Activated T-helper 2 cell treated with anti-CD3 and anti-CD28 coated beads, Interferon-gamma antibody, Interleukin-2, Interleukin-4, amounts not matched to agents 10 μg/mL and 5 μg/mL and 100 μg/mL, durations not matched to agents 14 hours and 24 hours and 36 hours (primary cell): ENCODE results near the gene AK4. TPM values are rescaled to one million over a fixed set of nuclear protein-coding genes. Genes with fewer than 3 reads are reported as not detected.
A peak's percentile ranks its signal among the peaks of the same experiment; 100 is the strongest.

Source experiments
- DNase-seq: peaks from one replicate; pipeline ENCODE4 v3.0.0; 2021; ENCODE audit warnings: low spot score
- H3K27ac Mint-ChIP-seq: one replicate; pipeline ENCODE4 v1.8.0; 2021; ENCODE audit warnings: mixed read lengths
- H3K27me3 Mint-ChIP-seq: one replicate; pipeline ENCODE4 v1.8.0; 2021; ENCODE audit warnings: low read depth, mixed read lengths
- H3K36me3 Mint-ChIP-seq: one replicate; pipeline ENCODE4 v1.8.0; 2021; ENCODE audit warnings: low read depth, mixed read lengths
- H3K4me1 Mint-ChIP-seq: one replicate; pipeline ENCODE4 v1.8.0; 2021; ENCODE audit warnings: low read depth, mixed read lengths
- H3K4me3 Mint-ChIP-seq: one replicate; pipeline ENCODE4 v1.8.0; 2021; ENCODE audit warnings: low read depth, mild to moderate bottlenecking, moderate library complexity, mixed read lengths
- H3K9me3 Mint-ChIP-seq: one replicate; pipeline ENCODE4 v1.8.0; 2021; ENCODE audit warnings: mixed read lengths
- intact Hi-C: fragments of 100-400 bp; cut with micrococcal nuclease; formaldehyde crosslinking; loops from one replicate; pipeline ENCODE4 v1.15.1; 2023
- total RNA-seq: library from RNA; stranded (reverse); gene quantifications from 2 replicates; pipeline ENCODE4 v1.2.3, GENCODE V29; 2022

AK4 gene
- total RNA-seq, 1 donor from 2014 or later: 109 TPM

- H3K9me3 Mint-ChIP-seq: no peaks in the 10 kb centered on the region
- DNase-seq: no peak
- intact Hi-C loops: loop anchor here (1.0 to 5.0 kb wide), 2 partner anchors 105 to 168 kb away; partner anchors contain the start of genes LEPR and LEPROT
- peaks cover 12% of the 10 kb centered on the region for H3K4me1 Mint-ChIP-seq
- peak overlapping the region; percentile 61 for H3K27ac Mint-ChIP-seq
- H3K27me3 Mint-ChIP-seq: peaks cover 39% of the 10 kb centered on the region
- no peaks in the 10 kb centered on the region for H3K36me3 Mint-ChIP-seq
- peak overlapping the region; percentile 85 for H3K4me3 Mint-ChIP-seq
Measured at GRCh38 chr1:65253800-65254319, 105.9 kb downstream of the AK4 start.

- no peak overlapping the region for H3K27ac Mint-ChIP-seq
- H3K4me3 Mint-ChIP-seq: peak overlapping the region; percentile 85
- intact Hi-C loops: loop anchor here (1.0 to 5.0 kb wide), 2 partner anchors 105 to 168 kb away; partner anchors contain the start of genes LEPR and LEPROT
- no peaks in the 10 kb centered on the region for H3K9me3 Mint-ChIP-seq
- no peaks in the 10 kb centered on the region for H3K36me3 Mint-ChIP-seq
- peak; percentile 80 for DNase-seq
- peaks cover 12% of the 10 kb centered on the region for H3K4me1 Mint-ChIP-seq
- H3K27me3 Mint-ChIP-seq: peaks cover 39% of the 10 kb centered on the region
Measured at GRCh38 chr1:65254320-65255034, 106.5 kb downstream of the AK4 start.

- intact Hi-C loops: no loop called here
- Mint-ChIP-seq H3K4me3 (peak overlapping the region; percentile 83), H3K9me3 (no peaks in the 10 kb centered on the region), H3K4me1 (peaks cover 15% of the 10 kb centered on the region), H3K27ac (no peak overlapping the region), H3K36me3 (no peaks in the 10 kb centered on the region), H3K27me3 (peaks cover 39% of the 10 kb centered on the region)
- no peak for DNase-seq
Measured at GRCh38 chr1:65255035-65255655, 107.1 kb downstream of the AK4 start.

GRCh38 chr1:65255656-65256050, 107.7 kb downstream of the AK4 start:
- no peak for DNase-seq
- Mint-ChIP-seq H3K4me1 (peaks cover 20% of the 10 kb centered on the region), H3K4me3 (peak overlapping the region; percentile 23), H3K9me3 (no peaks in the 10 kb centered on the region), H3K36me3 (no peaks in the 10 kb centered on the region), H3K27me3 (peaks cover 39% of the 10 kb centered on the region), H3K27ac (no peak overlapping the region)
- intact Hi-C loops: no loop called here

- peaks cover 32% of the 10 kb centered on the region for H3K27me3 Mint-ChIP-seq
- H3K4me3 Mint-ChIP-seq: no peak overlapping the region
- no peaks in the 10 kb centered on the region for H3K36me3 Mint-ChIP-seq
- DNase-seq: no peak
- no peak overlapping the region for H3K27ac Mint-ChIP-seq
- peaks cover 26% of the 10 kb centered on the region for H3K4me1 Mint-ChIP-seq
- H3K9me3 Mint-ChIP-seq: no peaks in the 10 kb centered on the region
- intact Hi-C loops: no loop called here
Measured at GRCh38 chr1:65256860-65257708, 109.1 kb downstream of the AK4 start.

- DNase-seq: no peak
- Mint-ChIP-seq H3K27ac (no peak overlapping the region), H3K27me3 (peaks cover 29% of the 10 kb centered on the region), H3K36me3 (no peaks in the 10 kb centered on the region), H3K4me3 (no peak overlapping the region), H3K4me1 (peaks cover 26% of the 10 kb centered on the region), H3K9me3 (no peaks in the 10 kb centered on the region)
- intact Hi-C loops: no loop called here
Measured at GRCh38 chr1:65258106-65258505, 110.1 kb downstream of the AK4 start.

GRCh38 chr1:65259816-65260215, 111.8 kb downstream of the AK4 start:
- H3K27me3 Mint-ChIP-seq: peaks cover 34% of the 10 kb centered on the region
- H3K4me3 Mint-ChIP-seq: no peak overlapping the region
- H3K9me3 Mint-ChIP-seq: no peaks in the 10 kb centered on the region
- no peaks in the 10 kb centered on the region for H3K36me3 Mint-ChIP-seq
- no peak for DNase-seq
- intact Hi-C loops: no loop called here
- H3K27ac Mint-ChIP-seq: no peak overlapping the region
- peaks cover 26% of the 10 kb centered on the region for H3K4me1 Mint-ChIP-seq

- no peaks in the 10 kb centered on the region for H3K9me3 Mint-ChIP-seq
- peaks cover 32% of the 10 kb centered on the region for H3K27me3 Mint-ChIP-seq
- H3K27ac Mint-ChIP-seq: peak overlapping the region; percentile 42
- peaks cover 24% of the 10 kb centered on the region for H3K4me1 Mint-ChIP-seq
- DNase-seq: no peak
- H3K4me3 Mint-ChIP-seq: no peak overlapping the region
- intact Hi-C loops: no loop called here
- no peaks in the 10 kb centered on the region for H3K36me3 Mint-ChIP-seq
Measured at GRCh38 chr1:65260851-65261473, 113.0 kb downstream of the AK4 start.

GRCh38 chr1:65263286-65263685, 115.3 kb downstream of the AK4 start:
- H3K36me3 Mint-ChIP-seq: no peaks in the 10 kb centered on the region
- no peak for DNase-seq
- no peak overlapping the region for H3K27ac Mint-ChIP-seq
- intact Hi-C loops: no loop called here
- H3K9me3 Mint-ChIP-seq: no peaks in the 10 kb centered on the region
- H3K4me1 Mint-ChIP-seq: peaks cover 38% of the 10 kb centered on the region
- peaks cover 39% of the 10 kb centered on the region for H3K27me3 Mint-ChIP-seq
- H3K4me3 Mint-ChIP-seq: no peak overlapping the region

- H3K27me3 Mint-ChIP-seq: peaks cover 43% of the 10 kb centered on the region
- no peak overlapping the region for H3K27ac Mint-ChIP-seq
- no peaks in the 10 kb centered on the region for H3K9me3 Mint-ChIP-seq
- H3K4me3 Mint-ChIP-seq: no peak overlapping the region
- peaks cover 38% of the 10 kb centered on the region for H3K4me1 Mint-ChIP-seq
- intact Hi-C loops: loop anchor here (2.0 kb wide), 1 partner anchor 44 kb away; the partner anchor contains the start of gene DNAJC6
- DNase-seq: no peak
- no peaks in the 10 kb centered on the region for H3K36me3 Mint-ChIP-seq
Measured at GRCh38 chr1:65264197-65264929, 116.4 kb downstream of the AK4 start.

- H3K27me3 Mint-ChIP-seq: peaks cover 48% of the 10 kb centered on the region
- peaks cover 33% of the 10 kb centered on the region for H3K4me1 Mint-ChIP-seq
- no peak for DNase-seq
- intact Hi-C loops: loop anchor here (2.0 to 5.0 kb wide), 2 partner anchors 44 to 132 kb away; partner anchors contain the start of gene DNAJC6
- peak overlapping the region; percentile 57 for H3K4me3 Mint-ChIP-seq
- no peaks in the 10 kb centered on the region for H3K9me3 Mint-ChIP-seq
- no peak overlapping the region for H3K27ac Mint-ChIP-seq
- no peaks in the 10 kb centered on the region for H3K36me3 Mint-ChIP-seq
Measured at GRCh38 chr1:65265296-65265650, 117.3 kb downstream of the AK4 start.
